K562 (cell line): ENCODE data around the gene DAGLA. TPM values are rescaled to one million over a fixed set of nuclear protein-coding genes. Genes with fewer than 3 reads are reported as not detected.

Experiments
- ARID1B ChIP-seq: fragments of 450-650 bp; IDR thresholded peaks from 2 replicates; pipeline ENCODE4 v1.6.1; 2016; ENCODE audit warnings: antibody characterized with exemption, mild to moderate bottlenecking, inconsistent platforms
- CREB1 ChIP-seq, 2 experiments: sonication (generic) in 1 of 2; formaldehyde crosslinking in 1 of 2; IDR thresholded peaks; 2 replicates each; pipeline versions ENCODE4 v1.6.1 to v1.8.0; 2012 to 2022; ENCODE audit warnings: inconsistent platforms in 1 of 2, mild to moderate bottlenecking in 1 of 2, missing genetic modification reagents in 1 of 2, moderate library complexity in 1 of 2
- CREM ChIP-seq: IDR thresholded peaks from 2 replicates; pipeline ENCODE4 v1.6.1; 2014; ENCODE audit warnings: antibody characterized with exemption, low read depth
- CXXC5 ChIP-seq: fragments of 250-450 bp; sonication (Bioruptor Pico); IDR thresholded peaks from 2 replicates; pipeline ENCODE4 v1.8.0; 2022; ENCODE audit warnings: inconsistent platforms, mild to moderate bottlenecking, moderate library complexity
- ETS2 ChIP-seq: IDR thresholded peaks from 2 replicates; pipeline ENCODE4 v1.6.1; 2016; ENCODE audit warnings: borderline replicate concordance, missing genetic modification characterization, mild to moderate bottlenecking, moderate library complexity, missing compliant biosample characterization; ENCODE audit not compliant: poor library complexity, severe bottlenecking
- GATA2 ChIP-seq: sonication (generic); formaldehyde crosslinking; IDR thresholded peaks from 2 replicates; pipeline ENCODE4 v1.4.0; 2020; ENCODE audit warnings: mild to moderate bottlenecking, missing genetic modification reagents
- HDAC1 ChIP-seq, 2 experiments: fragments of 450-650 bp; IDR thresholded peaks; 2 replicates each; pipeline ENCODE4 v1.6.1; 2016 to 2017; ENCODE audit warnings: inconsistent platforms in 1 of 2, mild to moderate bottlenecking in 1 of 2, moderate library complexity in 1 of 2
- JUN ChIP-seq, 2 experiments: sonication (generic) in 1 of 2; formaldehyde crosslinking in 1 of 2; IDR thresholded peaks; 2 replicates each; pipeline versions ENCODE4 v1.6.1 to v1.8.0; 2012 to 2022; ENCODE audit warnings: borderline replicate concordance in 2 of 2, mild to moderate bottlenecking in 2 of 2, improper control_type of control experiment in 1 of 2, low read depth in 1 of 2, low read length in 1 of 2, missing genetic modification reagents in 1 of 2
- JUND ChIP-seq, 2 experiments: IDR thresholded peaks; 2 replicates in 1 of 2; 3 replicates in 1 of 2; pipeline ENCODE4 v1.6.1; 2011; ENCODE audit warnings: borderline replicate concordance in 2 of 2, low read depth in 2 of 2, low read length in 2 of 2, improper control_type of control experiment in 1 of 2, missing biosample characterization in 1 of 2, missing genetic modification characterization in 1 of 2, missing genetic modification reagents in 1 of 2
- MAZ ChIP-seq, 2 experiments: fragments of 450-650 bp in 1 of 2; sonication (generic) in 1 of 2; formaldehyde crosslinking; IDR thresholded peaks in 1 of 2; conservative IDR thresholded peaks in 1 of 2; 2 replicates each; pipeline versions ENCODE4 v1.4.0 to v1.5.0; 2020; ENCODE audit warnings: mild to moderate bottlenecking in 1 of 2, missing genetic modification reagents in 1 of 2
- NCOA1 ChIP-seq: fragments of 450-650 bp; IDR thresholded peaks from 2 replicates; pipeline ENCODE4 v1.6.1; 2016; ENCODE audit warnings: low read depth
- NRF1 ChIP-seq, 2 experiments: fragments of 450-650 bp; IDR thresholded peaks in 1 of 2; conservative IDR thresholded peaks in 1 of 2; 2 replicates each; pipeline ENCODE4 v1.6.1; 2014; ENCODE audit warnings: mild to moderate bottlenecking in 2 of 2
- SMAD4 ChIP-seq: fragments of 250-450 bp; sonication (Bioruptor Pico); conservative IDR thresholded peaks from 2 replicates; pipeline ENCODE4 v1.8.0; 2021; ENCODE audit warnings: inconsistent platforms, mild to moderate bottlenecking, moderate library complexity
- TCF3 ChIP-seq: sonication (generic); formaldehyde crosslinking; IDR thresholded peaks from 2 replicates; pipeline ENCODE4 v1.4.0; 2020; ENCODE audit warnings: mild to moderate bottlenecking, missing genetic modification reagents
- TEAD1 ChIP-seq, 2 experiments: fragments of 450-650 bp in 1 of 2; sonication (generic) in 1 of 2; formaldehyde crosslinking; IDR thresholded peaks; 2 replicates each; pipeline versions ENCODE4 v1.4.0 to v1.8.0; 2020 to 2022; ENCODE audit warnings: mild to moderate bottlenecking in 2 of 2, missing genetic modification reagents in 1 of 2
- TRIM24 ChIP-seq, 2 experiments: fragments of 450-650 bp; IDR thresholded peaks; 2 replicates each; pipeline ENCODE4 v1.6.1; 2016
- ZNF3 ChIP-seq: fragments of 250-450 bp; sonication (Bioruptor Pico); IDR thresholded peaks from 2 replicates; pipeline ENCODE4 v1.5.0; 2021; ENCODE audit warnings: mild to moderate bottlenecking, moderate library complexity
- polyA plus RNA-seq, 8 experiments: library from polyadenylated mRNA; depleted of rRNA in 4 of 8; stranded (reverse) in 5 of 8; unstranded in 3 of 8; fragments of >200 nt; fragmentation: Nextera tagmentation in 2 of 8; fragmentation: Illumina TruSeq in 1 of 8; extraction: Ambion mirVana in 2 of 8; extraction: Trizol in 1 of 8; gene quantifications; 2 replicates each; pipeline versions ENCODE4 v1.2.1 to v1.2.3, GENCODE V29; 2011 to 2014; ENCODE audit warnings: inconsistent platforms in 1 of 8, missing spikeins in 1 of 8
- total RNA-seq, 7 experiments: library from RNA; depleted of rRNA in 6 of 7; stranded (reverse); fragments of >200 nt in 6 of 7; fragmentation: Illumina TruSeq in 2 of 7; extraction: Trizol in 2 of 7; gene quantifications; 2 replicates each; pipeline versions ENCODE4 v1.2.1 to v1.2.3, GENCODE V29; 2011 to 2021; ENCODE audit warnings: low replicate concordance in 1 of 7
- TF ChIP-seq, protein P1 (sequence below), 2 experiments: fragments of 450-650 bp; conservative IDR thresholded peaks; 2 replicates each; pipeline ENCODE4 v1.6.1; 2017; ENCODE audit warnings: mild to moderate bottlenecking in 2 of 2, moderate library complexity in 2 of 2
- TF ChIP-seq, protein P2 (sequence below): fragments of 200-800 bp; sonication (Bioruptor generic); IDR thresholded peaks from 2 replicates; pipeline ENCODE4 v1.6.1; 2017; ENCODE audit warnings: missing genetic modification characterization, missing compliant biosample characterization
- TF ChIP-seq, protein P3 (sequence below), 2 experiments: IDR thresholded peaks; 2 replicates each; pipeline ENCODE4 v1.6.1; 2011; ENCODE audit warnings: borderline replicate concordance in 1 of 2, control low read depth in 1 of 2, low read depth in 1 of 2, low read length in 1 of 2, mild to moderate bottlenecking in 1 of 2, mixed read lengths in 1 of 2, moderate library complexity in 1 of 2; ENCODE audit not compliant: insufficient read depth in 1 of 2, insufficient read length in 1 of 2, poor library complexity in 1 of 2, severe bottlenecking in 1 of 2; ENCODE audit errors: extremely low read depth in 1 of 2

The DAGLA gene
- total and polyA plus RNA-seq, 9 of the 15 experiments (the other 6 are each of a cell fraction or from before 2014, with no cell fraction given), result 0.03 to 0.16 (median 0.04) TPM; not detected in 4

DNA sequence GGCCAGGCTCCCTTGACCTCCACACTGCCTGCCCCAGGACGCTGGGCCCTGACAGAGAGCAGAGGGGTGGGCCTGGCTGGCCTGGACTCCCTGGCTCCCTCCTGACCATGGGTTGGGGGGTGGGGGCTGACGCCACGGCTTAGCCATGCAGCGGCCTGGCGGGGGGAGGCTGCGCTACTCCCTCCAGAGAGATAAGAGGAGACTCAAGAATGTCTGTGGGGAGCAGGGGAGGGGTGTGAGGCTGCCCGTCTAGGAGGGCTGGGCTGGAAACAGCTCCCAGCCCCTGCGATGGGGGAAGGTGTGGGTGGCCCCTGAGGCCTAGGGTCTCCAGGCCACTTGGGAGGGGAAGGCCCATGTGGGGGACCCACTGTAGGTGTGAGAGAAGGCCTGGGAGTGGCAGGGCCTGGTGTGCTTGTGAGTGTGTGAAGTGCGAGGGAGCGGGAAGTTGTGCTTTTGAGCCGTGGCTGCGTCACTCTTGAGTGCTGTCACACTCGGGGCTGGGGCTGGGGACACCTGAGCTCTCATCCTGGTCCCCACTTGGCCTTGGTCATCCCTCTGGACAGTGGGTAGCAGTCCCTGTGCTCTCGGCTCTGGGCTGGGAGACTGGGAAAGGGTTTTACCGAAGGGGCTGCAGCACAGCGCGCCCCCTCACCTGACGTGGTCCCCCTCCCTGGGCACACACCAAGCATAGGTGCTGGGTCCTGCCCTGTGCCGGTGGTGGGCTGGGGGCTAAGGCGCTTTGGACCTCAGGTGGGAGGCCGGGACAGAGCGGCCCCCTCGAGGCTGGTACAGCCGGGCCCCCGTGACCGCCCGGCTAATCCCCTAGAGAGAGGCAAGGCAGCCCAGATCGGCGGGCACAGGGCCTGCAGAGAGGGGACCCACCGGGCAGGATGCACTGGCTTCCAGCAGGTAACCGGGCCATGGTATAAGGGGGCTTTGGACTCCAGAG lies 74.6 kb downstream of the DAGLA start (continued):
- TF ChIP-seq, protein P1, sequence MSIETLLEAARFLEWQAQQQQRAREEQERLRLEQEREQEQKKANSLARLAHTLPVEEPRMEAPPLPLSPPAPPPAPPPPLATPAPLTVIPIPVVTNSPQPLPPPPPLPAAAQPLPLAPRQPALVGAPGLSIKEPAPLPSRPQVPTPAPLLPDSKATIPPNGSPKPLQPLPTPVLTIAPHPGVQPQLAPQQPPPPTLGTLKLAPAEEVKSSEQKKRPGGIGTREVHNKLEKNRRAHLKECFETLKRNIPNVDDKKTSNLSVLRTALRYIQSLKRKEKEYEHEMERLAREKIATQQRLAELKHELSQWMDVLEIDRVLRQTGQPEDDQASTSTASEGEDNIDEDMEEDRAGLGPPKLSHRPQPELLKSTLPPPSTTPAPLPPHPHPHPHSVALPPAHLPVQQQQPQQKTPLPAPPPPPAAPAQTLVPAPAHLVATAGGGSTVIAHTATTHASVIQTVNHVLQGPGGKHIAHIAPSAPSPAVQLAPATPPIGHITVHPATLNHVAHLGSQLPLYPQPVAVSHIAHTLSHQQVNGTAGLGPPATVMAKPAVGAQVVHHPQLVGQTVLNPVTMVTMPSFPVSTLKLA (conservative IDR thresholded peaks at IDR 0.05), result 0 out of 4 replicates have a peak, but pooled peaks of 1 of the 2 experiments have one; percentile 33
- TF ChIP-seq ZNF3 (no peak), JUND (IDR thresholded peaks at IDR 0.05; ENCODE audit: borderline replicate concordance, low read depth, low read length) (peak; percentile 73), JUND (tag; IDR thresholded peaks at IDR 0.05; ENCODE audit: borderline replicate concordance, low read depth, low read length) (peak; percentile 38; the same call in 1 of the 3 replicates), CREB1 (IDR thresholded peaks at IDR 0.05) (peak; percentile 38; the same call in 1 of the 2 replicates), CREB1 (CRISPR knock-in tag; IDR thresholded peaks at IDR 0.05) (no peak), CXXC5 (peak; percentile 70), ETS2 (no peak), CREM (peak; percentile 53; the same call in 1 of the 2 replicates), GATA2 (CRISPR knock-in tag) (peak; percentile 53; the same call in 1 of the 2 replicates), ARID1B (peak; percentile 70), JUN (IDR thresholded peaks at IDR 0.05; ENCODE audit: borderline replicate concordance, low read depth, low read length) (peak; percentile 60; the same call in 1 of the 2 replicates), JUN (CRISPR knock-in tag; IDR thresholded peaks at IDR 0.05; ENCODE audit: borderline replicate concordance) (no peak), MAZ (CRISPR knock-in tag; conservative IDR thresholded peaks at IDR 0.05 in 1 of 2, IDR thresholded peaks at IDR 0.05 in 1 of 2) (peak; percentile 79 to 89; a peak in 3 of 4 replicates), SMAD4 (peak; percentile 80), TCF3 (CRISPR knock-in tag) (peak; percentile 20; the same call in 1 of the 2 replicates), TRIM24 (IDR thresholded peaks at IDR 0.05) (no peak), TEAD1 (CRISPR knock-in tag; IDR thresholded peaks at IDR 0.05) (peak; percentile 88 to 91), NCOA1 (no peak), NRF1 (conservative IDR thresholded peaks at IDR 0.05 in 1 of 2, IDR thresholded peaks at IDR 0.05 in 1 of 2) (peak; percentile 48 to 62), HDAC1 (IDR thresholded peaks at IDR 0.05) (peak in 1 of 2 experiments; percentile 54; a peak in 1 of 4 replicates)
- TF ChIP-seq, protein P2, sequence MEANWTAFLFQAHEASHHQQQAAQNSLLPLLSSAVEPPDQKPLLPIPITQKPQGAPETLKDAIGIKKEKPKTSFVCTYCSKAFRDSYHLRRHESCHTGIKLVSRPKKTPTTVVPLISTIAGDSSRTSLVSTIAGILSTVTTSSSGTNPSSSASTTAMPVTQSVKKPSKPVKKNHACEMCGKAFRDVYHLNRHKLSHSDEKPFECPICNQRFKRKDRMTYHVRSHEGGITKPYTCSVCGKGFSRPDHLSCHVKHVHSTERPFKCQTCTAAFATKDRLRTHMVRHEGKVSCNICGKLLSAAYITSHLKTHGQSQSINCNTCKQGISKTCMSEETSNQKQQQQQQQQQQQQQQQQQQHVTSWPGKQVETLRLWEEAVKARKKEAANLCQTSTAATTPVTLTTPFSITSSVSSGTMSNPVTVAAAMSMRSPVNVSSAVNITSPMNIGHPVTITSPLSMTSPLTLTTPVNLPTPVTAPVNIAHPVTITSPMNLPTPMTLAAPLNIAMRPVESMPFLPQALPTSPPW (CRISPR knock-in tag), result peak; percentile 97
- TF ChIP-seq, protein P3, sequence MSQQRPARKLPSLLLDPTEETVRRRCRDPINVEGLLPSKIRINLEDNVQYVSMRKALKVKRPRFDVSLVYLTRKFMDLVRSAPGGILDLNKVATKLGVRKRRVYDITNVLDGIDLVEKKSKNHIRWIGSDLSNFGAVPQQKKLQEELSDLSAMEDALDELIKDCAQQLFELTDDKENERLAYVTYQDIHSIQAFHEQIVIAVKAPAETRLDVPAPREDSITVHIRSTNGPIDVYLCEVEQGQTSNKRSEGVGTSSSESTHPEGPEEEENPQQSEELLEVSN (IDR thresholded peaks at IDR 0.05; ENCODE audit: borderline replicate concordance in 1 of 2, extremely low read depth in 1 of 2, insufficient read depth in 1 of 2, insufficient read length in 1 of 2, low read depth in 1 of 2, low read length in 1 of 2, poor library complexity in 1 of 2, severe bottlenecking in 1 of 2), result peak; percentile 37 to 52
